Forelimb muscle (tissue), 1 donor: ENCODE measurements around the gene MED8. TPM values are rescaled to one million over a fixed set of nuclear protein-coding genes. Genes with fewer than 3 reads are reported as not detected.

Experiments
- DNase-seq: peaks from one replicate; pipeline ENCODE4 v3.0.0-alpha.2; 2013; ENCODE audit warnings: low read depth
- polyA plus RNA-seq: library from polyadenylated mRNA; unstranded; fragments of 120-200 nt; gene quantifications from one replicate; pipeline ENCODE4 v1.2.1, GENCODE V29; 2013; ENCODE audit not compliant: insufficient read length

Gene MED8
- polyA plus RNA-seq, 1 donor = 20.0 TPM

DNA sequence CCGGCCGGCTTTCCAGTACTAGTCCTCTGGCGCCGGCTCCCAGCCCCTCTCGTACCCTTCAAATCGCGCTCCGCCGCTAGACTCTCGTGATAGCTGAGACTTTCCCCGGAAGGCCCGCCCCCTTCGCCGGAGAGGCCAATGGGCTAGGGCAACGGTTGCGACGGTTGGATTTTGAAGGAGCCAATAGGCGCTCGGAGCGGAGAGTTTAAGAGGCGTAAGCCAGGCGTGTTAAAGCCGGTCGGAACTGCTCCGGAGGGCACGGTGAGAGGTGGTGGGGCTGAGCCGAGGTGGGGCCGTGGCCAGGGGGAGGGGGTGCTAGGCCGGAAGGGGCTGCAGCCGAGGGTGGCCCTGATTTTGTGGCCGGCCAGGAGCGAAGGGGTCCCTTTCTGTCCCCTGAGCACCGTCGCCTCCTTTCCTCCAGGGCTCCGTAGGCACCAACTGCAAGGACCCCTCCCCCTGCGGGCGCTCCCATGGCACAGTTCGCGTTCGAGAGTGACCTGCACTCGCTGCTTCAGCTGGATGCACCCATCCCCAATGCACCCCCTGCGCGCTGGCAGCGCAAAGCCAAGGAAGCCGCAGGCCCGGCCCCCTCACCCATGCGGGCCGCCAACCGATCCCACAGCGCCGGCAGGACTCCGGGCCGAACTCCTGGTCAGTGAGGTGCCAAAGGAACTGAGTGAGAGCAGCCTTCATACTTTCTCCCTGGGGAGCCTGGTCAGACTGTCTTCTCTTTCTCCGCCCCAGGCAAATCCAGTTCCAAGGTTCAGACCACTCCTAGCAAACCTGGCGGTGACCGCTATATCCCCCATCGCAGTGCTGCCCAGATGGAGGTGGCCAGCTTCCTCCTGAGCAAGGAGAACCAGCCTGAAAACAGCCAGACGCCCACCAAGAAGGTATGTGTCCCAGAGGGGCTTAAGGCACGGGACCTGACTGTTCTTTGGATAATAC, 30.6 kb downstream of the MED8 start, which contains the start of gene CDC20:
CDC20 (plus strand) TSS at position 236 of the 948 bp plus-strand sequence; CDS start at position 471, 235 bp downstream.
- DNase-seq = peak; percentile 81

DNA sequence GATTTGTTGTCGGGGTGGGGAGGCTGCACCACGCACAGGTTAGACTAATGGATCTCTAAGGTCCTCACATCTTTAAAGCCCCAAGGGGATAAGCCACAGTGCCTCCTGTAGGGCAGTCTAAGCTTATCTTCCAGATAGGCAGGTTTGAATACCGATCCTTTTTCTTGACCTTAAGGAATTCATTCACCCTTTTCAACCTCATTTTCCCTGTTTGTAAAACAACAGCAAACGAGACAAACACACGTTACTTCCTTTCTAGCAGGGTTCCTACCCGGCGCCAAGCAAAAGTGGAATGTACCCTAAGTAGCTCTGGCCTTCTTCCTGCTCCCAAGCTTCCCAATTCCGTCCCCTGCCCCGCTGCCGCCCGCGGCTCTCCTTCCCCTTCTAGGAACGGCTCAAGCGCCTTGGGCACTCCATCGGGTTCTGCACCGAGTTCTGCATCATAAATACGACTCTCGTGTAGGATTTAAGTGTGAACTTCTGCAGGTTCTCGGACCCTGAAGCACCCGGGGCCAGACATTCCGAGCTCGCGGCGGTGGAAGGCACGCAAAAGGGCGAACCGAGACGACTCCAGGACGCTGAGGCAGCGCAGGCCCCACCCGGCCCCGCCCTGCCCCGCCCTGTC, 31.4 kb downstream of the MED8 start:
- no peak for DNase-seq

DNA sequence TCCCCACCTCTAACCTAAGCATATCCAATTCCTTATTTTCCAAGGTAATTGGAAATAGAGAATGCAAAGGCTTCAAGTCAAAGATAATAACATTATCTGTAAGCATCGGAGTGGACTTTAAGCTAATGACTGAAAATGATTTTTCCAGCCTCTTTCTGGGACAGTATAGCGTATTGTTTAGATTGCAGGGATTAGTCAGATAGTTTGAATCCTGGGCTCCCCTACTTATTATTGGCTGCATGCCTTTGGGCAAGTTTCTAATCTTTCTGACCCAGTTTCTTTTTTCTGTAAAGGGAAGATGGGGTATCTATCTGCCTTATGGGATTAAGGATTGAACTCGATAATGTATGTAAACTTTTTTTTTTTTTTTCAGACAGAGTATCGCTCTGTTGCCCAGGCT, 32.3 kb downstream of the MED8 start:
- DNase-seq = no peak

DNA sequence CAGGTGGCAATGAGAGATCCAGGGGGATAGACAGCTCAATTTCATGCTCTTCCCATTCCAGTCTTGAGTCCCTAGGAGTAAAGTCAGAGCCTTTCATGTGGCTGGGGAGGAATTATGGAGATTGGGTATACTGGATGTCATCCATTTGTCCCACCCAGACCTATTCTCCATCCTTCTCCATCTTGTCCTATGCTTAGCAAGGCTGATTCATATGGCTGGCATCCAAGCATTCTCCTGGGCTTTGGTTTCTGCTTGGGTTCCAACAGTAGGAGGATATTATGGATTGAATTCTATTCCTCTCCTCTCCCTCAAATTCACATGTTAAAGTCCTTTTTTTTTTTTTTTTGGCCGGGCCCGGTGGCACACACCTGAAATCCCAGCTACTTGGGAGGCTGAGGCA, 34.7 kb downstream of the MED8 start:
- no peak for DNase-seq

DNA sequence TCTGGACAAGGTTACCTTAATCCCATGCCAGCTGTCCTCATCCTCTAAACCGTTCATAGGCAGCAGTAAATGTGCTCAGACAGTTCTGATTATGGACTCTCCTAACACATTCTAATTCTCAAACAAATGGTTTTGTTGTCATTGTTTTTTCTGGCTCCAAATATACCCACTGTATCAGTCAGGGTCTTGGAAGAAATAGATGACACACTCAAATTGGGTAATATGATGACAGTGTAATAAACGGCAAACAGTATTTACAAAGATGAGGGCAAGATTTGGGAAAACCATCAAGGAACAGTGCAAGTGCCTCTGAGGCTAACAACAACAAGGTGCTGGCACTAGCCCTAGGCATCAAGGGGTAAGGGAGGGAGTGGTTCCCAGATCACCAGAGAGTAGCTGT, 35.1 kb downstream of the MED8 start:
- no peak for DNase-seq

DNA sequence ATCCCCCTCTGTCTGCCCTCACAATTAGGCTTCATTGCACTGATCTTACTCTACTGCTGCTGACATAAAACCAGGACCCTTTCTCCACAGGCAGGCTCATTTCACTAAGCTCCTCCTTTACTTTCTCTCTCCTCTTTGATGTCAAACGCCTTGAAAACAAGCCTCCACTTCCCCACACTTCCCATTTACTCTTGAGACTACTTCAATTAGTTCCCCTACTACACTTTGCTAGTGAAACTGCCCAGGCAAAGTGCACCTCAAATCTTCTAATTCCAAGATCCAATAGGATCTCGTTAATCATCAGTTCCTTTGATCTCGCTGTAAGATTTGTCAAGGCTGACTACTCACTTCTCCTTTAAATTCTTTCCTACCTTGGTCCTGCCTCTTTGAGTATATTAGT, 36.7 kb downstream of the MED8 start:
- no peak for DNase-seq

DNA sequence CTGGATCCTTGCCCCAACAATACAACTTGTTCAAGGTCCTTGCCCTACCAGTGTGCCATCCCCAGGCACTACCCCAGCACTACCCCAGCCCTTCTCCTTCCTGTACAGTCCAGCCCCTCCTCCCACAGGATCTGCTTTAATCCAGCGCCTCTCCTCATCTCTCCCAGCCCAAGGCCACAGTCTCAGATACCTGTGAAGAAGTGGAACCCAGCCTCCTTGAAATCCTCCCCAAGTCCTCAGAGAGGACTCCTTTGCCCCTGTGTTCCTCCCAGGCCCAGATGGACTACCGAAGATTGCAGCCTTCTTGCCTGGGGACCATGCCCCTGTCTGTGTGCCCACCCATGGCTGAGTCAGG, 37.3 kb downstream of the MED8 start:
- DNase-seq = no peak

DNA sequence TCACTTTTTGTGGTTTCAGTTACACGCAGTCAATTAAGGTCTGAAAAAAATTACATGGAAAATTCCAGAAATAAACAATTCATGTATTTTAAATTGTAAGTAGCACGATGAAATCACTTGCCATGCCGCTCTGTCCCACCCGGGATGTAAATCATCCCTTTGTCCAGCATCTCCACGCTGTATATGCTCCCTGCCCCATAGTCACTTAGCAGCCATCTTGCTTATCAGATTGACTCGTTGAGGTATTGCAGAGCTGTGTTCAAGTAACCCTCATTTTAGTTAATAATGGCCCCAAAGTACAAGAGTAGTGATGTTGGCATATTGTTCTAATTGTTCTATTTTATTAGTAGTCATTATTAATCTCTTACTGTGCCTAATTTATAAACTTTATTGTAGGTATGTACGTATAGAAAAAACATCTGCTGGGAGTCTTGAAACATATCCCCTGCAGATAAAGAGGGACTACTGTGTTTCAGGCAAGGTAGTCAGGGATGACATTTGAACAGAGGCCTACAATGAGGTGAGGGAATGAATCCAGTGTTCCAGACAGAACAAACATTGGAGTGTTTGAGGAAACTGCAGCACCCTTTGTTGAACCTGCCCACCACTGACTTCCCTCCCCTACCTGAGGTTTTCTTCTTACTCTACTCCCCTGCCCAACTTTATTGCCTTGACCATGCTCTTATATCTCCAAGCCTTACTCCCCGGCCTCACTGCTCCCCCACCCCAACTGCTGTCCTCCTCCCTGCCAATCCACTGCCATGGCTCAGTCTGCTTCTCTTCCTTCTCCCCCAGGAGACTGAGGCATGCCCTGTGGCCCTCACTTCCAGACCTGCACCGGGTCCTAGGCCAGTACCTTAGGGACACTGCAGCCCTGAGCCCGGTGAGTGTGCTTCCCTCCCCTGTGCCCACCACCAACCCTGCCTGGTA, 37.9 kb downstream of the MED8 start:
- no peak for DNase-seq

DNA sequence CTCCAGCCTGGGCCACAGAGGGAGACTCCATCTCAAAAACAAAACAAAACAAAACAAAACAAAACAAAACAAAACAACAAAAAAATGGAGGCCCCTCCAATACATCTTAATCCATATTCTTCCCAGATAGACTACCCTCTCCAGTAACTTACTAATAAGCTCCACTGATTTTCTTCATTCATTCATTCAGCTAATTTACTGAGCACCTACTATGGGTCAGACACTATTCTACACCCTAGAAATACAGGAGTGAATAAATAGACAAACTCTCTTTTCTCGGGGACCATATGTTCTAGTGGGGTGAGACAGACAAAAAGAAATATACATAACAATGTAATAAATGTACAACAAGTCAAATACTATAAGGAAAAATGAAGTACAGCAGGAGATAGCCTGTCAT, 38.6 kb downstream of the MED8 start:
- DNase-seq = no peak

DNA sequence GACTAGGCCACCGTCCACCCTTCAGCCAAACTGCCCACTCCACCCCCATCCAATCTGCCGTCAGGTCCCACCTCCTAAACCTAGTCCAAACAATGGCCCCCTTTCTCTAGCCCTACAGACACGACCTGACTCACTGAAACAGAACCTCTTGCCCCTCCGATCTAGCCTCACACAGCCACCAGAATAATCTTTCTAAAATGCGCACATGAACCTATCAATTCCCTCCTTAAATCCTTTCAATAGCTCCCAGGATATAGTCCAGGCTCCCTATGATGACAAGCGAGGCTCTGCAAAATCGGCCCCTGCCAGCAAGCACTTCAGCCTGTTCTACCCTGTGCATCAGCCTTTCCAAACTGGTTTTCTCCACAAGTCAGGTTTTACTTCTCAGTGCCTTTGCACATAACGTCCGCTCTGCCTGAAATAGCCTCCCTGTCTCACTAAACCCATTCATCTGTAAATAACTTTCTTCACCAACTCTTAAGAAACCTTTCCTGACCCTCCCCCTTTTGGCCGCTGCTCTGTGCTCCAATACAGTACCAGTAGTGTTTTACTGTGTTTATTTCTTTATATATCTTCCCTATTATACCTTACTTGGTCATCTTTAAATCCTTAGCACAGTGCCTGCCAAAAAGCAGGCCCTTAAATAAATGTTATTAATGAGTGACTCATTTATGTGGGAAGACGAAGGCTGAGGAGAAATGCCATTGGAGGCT, 39.9 kb downstream of the MED8 start:
- no peak for DNase-seq

DNA sequence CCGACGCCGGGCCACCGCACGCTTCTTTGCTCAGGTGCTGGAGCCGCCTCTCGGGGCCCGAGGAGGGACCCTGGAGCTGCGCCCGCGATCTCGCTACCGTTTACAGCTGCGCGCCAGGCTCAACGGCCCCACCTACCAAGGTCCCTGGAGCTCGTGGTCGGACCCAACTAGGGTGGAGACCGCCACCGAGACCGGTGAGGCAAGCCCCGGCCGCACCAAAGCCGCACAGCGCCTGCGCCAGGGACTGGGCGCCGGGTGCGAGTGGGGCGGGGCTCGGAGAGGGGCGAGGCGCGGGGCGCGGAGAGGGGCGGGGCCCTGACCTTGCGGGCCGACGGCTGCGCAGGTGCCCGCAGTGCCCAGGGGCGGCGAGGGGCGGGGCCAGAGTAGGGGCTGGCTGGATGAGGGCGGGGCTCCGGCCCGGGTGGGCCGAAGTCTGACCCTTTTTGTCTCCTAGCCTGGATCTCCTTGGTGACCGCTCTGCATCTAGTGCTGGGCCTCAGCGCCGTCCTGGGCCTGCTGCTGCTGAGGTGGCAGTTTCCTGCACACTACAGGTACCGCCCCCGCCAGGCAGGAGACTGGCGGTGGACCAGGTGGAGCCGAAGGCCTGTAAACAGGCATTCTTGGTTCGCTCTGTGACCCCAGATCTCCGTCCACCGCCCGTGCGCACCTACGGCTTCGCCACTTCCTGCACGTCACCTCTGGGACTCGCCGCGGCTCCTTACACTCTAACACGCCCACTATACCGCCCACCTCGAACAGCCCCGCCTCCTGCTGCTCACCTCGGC, 40.6 kb downstream of the MED8 start:
- no peak for DNase-seq

DNA sequence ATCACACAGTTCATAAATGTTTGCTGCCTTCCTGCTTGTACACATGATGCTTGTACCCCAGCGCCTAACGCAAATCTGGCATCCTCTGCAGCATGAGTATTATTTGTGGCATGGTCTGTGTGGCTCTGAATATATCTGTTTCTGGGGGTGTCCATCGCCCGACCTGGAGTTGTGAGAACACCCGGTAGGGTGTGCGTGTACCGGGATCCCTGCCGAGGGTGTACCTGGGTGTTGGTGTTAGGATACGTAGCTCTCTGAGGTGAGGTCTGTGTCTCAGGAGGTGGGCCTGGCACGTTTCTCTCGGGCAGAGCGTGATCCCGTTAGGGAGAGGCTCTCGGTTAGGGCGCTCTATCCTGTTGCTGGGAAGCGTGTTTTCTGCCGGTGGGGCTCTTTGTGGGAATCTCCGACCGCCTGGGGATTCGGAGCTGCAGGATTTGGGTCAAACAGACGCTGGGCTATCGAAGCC, 41.2 kb downstream of the MED8 start:
- no peak for DNase-seq

DNA sequence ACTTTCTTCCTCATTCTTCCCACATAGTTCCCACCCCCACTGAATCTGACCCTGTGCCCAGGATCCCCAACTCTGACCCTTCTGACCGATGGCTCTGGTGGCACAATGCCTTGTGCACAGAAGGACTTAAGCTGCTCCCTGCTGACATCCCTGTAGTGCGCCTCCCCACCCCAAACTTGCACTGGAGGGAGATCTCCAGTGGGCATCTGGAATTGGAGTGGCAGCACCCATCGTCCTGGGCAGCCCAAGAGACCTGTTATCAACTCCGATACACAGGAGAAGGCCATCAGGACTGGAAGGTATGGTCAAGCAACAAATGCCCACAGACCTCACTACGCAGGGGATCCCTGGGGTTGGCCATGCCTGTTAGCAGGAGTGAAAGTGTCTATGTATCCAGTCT, 43.0 kb downstream of the MED8 start:
- no peak for DNase-seq

DNA sequence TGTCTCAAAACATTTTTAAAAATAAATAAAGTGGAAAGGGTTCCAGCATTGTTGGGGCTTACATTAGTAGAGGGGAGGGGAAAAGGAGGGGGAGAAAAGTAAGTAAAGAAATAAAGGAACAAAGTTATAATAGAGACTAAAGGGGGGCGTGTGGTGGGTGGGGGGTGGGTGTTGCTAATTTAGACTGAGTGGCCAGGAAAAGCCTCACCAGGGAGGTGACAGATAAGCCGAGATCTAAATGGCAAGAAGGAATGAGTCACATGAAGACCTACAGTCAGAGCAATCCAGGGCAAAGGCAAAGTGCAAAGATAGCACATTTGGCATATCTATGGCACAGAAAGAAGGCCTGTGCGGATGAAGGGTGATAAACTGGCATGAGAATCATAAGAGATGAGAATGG, 44.5 kb downstream of the MED8 start:
- no peak for DNase-seq

DNA sequence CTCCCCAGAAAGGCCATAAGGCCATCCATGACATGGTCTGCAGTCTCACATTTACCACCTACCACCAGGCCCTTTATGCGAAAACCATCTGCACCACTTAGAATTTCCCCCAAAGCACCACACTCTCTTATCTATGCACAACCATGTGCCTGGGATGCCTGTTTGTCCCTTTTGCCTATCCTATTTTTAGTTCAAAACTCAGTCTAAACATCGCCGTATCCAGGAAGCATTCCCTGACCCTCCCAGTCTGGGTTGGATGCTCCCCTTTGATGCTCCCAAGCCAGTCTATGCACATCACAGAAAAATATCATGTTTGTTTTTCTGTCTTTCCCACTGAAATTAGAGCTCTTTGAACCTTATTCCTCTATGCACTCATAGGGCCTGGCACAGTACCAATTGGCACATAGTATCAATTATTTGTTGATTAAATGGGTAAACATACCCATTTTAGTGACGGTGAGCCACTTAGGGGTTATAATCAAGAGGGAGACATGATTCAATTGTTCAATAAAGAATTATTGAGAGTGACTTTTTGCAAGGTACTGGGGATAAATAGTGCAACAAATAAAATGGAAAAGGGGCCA, 45.2 kb downstream of the MED8 start:
- no peak for DNase-seq

DNA sequence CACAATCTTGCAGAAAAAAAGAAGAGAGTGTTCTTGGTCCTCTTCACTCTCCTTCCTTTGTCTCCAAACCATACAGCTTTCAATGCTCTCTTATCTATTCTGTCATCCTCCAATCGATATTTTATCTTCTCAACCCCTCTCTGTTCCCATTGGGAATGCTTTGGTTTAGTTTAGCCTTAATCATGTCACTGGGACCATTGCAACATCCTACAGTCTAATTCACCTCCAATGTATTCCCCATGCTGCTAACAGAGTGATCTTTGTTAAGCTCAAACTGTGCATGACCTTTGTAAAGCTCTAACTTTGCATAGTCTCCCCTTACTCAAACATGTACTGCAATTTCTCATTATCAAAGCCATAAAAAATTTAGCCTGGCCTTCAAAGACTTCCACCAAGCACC, 49.0 kb downstream of the MED8 start:
- no peak for DNase-seq

DNA sequence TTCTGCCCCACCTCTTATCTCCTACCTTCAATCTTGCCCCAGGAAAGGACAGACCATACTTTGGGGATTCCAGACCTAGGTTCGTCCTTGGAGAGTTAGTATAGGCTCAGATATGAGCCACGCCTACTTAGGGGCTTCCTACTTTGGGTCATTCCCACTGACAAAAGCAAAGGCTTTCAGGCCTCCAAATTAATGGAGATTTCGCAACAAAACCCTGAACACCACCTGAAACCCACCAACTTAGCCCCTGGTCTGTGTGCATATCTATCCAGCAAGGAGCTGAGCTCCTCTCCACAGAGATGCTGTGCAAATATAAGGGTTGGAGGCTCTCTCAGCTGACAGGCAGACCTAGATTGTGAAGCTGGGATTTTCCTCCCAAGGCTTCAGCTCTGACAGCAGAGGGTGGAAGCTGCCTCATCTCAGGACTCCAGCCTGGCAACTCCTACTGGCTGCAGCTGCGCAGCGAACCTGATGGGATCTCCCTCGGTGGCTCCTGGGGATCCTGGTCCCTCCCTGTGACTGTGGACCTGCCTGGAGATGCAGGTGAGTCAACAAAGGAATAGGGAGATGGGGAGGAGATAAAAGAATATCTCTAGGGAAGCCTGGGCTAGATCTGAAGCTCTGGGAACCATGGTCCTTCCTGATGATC, 49.9 kb downstream of the MED8 start:
- DNase-seq = no peak

DNA sequence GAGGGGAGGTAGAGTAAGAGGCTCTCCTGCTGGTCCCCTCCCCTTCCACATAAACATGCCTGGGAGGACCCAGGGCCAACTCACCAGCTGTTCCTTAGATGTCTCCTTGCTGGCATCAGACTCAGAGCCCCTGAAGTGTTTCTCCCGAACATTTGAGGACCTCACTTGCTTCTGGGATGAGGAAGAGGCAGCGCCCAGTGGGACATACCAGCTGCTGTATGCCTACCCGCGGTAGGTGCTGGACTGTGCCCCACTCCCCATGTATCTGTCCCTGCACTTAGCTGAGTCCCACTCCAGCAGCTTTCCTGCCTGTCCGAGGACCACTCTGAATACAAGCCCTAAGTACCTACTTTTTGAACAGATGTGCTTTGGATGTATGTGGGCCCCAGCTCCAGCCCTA, 51.6 kb downstream of the MED8 start:
- no peak for DNase-seq

DNA sequence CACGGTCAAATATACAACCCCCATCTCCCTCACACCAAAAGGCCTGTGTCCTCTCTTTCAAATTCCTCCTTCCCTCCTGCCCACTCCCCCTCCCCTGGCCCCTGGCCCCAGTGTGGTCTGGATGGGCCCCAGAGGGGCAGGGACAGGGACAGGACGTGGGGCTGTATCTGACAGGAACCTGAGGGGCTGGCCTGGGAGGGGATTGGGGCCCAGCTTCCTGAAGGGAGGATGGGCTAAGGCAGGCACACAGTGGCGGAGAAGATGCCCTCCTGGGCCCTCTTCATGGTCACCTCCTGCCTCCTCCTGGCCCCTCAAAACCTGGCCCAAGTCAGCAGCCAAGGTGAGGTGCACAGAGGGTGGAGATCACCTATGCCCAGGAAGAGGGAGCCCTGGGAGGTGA, 52.0 kb downstream of the MED8 start, which contains the start of gene MPL:
MPL (plus strand) TSS at position 231 of the 400 bp plus-strand sequence; CDS start at position 262, 31 bp downstream.
- DNase-seq = no peak
